OCI-LY3 (cell line): Measurements from ENCODE around the gene ELANE.

ENCODE experiments used
- EZH2phosphoT487 ChIP-seq: fragments of 200-600 bp; shearing (Covaris generic); IDR thresholded peaks from 2 replicates; pipeline ENCODE4 v1.6.1; 2018; ENCODE audit warnings: antibody characterized with exemption, mixed run types, low read depth
- TF ChIP-seq, protein P1 (sequence below): fragments of 200-600, 300-600 bp; sonication (generic); IDR thresholded peaks from 2 replicates; pipeline ENCODE4 v1.5.1; 2014; ENCODE audit warnings: antibody characterized with exemption, low read length, low read depth

DNA sequence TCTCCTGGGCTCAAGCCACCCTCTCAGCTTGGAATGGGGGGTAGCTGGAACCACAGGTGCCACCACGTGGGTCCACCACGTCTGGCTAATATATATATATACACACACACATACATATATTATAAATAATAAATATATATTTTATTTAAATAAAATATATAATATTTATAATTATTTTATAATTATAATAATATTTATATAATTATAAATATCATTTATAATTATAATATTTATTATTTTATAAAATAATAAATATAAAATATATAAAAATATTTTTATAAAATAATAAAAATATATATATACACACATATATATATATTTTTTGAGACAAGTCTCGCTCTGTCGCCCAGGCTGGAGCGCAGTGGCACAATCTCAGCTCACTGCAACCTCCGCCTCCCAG, 2.4 kb downstream of the ELANE start:
- TF ChIP-seq, protein P1, sequence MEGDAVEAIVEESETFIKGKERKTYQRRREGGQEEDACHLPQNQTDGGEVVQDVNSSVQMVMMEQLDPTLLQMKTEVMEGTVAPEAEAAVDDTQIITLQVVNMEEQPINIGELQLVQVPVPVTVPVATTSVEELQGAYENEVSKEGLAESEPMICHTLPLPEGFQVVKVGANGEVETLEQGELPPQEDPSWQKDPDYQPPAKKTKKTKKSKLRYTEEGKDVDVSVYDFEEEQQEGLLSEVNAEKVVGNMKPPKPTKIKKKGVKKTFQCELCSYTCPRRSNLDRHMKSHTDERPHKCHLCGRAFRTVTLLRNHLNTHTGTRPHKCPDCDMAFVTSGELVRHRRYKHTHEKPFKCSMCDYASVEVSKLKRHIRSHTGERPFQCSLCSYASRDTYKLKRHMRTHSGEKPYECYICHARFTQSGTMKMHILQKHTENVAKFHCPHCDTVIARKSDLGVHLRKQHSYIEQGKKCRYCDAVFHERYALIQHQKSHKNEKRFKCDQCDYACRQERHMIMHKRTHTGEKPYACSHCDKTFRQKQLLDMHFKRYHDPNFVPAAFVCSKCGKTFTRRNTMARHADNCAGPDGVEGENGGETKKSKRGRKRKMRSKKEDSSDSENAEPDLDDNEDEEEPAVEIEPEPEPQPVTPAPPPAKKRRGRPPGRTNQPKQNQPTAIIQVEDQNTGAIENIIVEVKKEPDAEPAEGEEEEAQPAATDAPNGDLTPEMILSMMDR, result no peak
- TF ChIP-seq EZH2phosphoT487, result no peak
